Lower leg skin (tissue), 3 donors: Measurements from ENCODE around the gene ZNF414.

Experiments used
- POLR2A ChIP-seq, 2 donors: fragments of 450-650 bp; IDR thresholded peaks; one replicate each; pipeline ENCODE4 v1.6.1; 2016 to 2017; ENCODE audit warnings: antibody characterized with exemption in 2 of 2, mild to moderate bottlenecking in 1 of 2, moderate library complexity in 1 of 2
- TF ChIP-seq, protein P1 (sequence below), 3 donors: fragments of 450-650 bp; IDR thresholded peaks; one replicate each; pipeline ENCODE4 v1.5.1; 2016; ENCODE audit warnings: antibody characterized with exemption in 3 of 3, mild to moderate bottlenecking in 3 of 3, moderate library complexity in 2 of 3

DNA sequence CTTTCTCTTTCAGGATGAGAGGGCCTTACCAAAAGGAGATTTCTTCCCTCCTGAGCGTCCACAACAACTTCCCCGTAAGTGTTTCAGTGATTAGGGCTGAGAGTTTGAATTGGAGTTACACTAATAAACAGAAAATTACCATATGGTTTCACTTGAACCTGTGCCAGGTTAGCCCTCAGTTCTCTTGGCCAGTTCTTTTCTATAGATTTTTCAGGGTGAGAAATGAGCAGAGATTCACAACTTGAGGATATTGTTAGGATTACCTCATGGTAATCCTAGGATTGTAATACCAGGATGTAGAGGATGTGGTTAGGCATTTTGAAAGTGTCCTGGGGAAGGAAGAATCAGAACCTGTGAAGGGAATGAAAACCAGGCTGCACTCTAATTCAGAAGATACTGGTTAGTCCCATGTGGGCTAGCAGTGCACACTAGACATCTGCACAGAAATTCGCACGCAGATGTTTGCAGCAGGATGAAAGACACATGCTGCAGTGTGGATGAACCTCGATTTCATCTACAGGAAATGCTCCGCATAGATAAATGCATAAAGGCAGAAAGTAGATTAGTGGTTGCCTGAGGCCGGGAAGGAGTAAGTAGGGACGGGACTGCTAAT is 45.1 kb downstream of the ZNF414 start:
- TF ChIP-seq, protein P1, sequence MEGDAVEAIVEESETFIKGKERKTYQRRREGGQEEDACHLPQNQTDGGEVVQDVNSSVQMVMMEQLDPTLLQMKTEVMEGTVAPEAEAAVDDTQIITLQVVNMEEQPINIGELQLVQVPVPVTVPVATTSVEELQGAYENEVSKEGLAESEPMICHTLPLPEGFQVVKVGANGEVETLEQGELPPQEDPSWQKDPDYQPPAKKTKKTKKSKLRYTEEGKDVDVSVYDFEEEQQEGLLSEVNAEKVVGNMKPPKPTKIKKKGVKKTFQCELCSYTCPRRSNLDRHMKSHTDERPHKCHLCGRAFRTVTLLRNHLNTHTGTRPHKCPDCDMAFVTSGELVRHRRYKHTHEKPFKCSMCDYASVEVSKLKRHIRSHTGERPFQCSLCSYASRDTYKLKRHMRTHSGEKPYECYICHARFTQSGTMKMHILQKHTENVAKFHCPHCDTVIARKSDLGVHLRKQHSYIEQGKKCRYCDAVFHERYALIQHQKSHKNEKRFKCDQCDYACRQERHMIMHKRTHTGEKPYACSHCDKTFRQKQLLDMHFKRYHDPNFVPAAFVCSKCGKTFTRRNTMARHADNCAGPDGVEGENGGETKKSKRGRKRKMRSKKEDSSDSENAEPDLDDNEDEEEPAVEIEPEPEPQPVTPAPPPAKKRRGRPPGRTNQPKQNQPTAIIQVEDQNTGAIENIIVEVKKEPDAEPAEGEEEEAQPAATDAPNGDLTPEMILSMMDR (IDR thresholded peaks at IDR 0.05) = no peak
- TF ChIP-seq POLR2A (IDR thresholded peaks at IDR 0.05) = no peak
